ENCODE measurements around the gene MYOZ1.
"Not testable (repeated sequence)": the region's sequence is repeated elsewhere in the genome, so short reads cannot be mapped to it uniquely, and the experiment has no call there.

The MYOZ1 gene

GRCh38 chr10:73647875-73648651, 6.8 kb upstream of the MYOZ1 start:
- no peak for DNase-seq (ENCODE audit: low read depth in 2 of 2)

DNA sequence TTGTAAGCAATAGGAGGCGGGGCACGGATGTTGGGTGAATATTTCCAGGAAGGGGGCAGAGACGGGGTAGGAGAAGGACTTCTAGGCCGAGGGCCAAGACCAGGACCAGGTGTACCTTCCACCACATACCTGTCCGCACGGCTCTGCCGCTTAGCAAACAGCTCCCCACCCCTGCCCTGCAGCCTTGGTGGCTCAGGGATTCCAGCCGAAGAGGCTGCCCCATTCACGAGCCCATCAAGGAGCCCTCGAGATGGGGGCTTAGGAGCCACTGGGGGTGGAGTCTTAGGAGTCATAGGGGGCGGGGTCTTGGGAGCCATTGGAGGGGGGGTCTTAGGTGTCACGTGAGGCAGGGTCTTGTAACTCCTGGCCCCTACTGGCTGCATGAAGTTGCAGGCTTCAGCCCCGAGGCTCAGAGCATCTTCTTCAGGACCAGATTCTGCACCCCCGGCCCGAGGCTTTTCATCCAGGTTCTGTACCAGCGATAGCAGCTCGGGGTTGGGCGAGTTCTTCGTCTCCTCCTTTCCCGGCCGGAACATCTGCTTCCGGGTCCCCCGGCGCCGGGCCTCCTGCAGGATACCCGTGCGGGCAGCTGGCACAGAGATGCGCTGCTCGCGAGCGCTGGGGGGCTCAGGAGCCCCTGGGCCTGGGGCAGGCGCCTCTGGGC, 6.1 kb upstream of the MYOZ1 start:
- DNase-seq (ENCODE audit: low read depth in 2 of 2), result peak in 1 of 2 donors; percentile 16

- no peak for DNase-seq (ENCODE audit: low read depth in 2 of 2)
These were observed 5.3 kb upstream of the MYOZ1 start for GRCh38 chr10:73646598-73647041.

DNA sequence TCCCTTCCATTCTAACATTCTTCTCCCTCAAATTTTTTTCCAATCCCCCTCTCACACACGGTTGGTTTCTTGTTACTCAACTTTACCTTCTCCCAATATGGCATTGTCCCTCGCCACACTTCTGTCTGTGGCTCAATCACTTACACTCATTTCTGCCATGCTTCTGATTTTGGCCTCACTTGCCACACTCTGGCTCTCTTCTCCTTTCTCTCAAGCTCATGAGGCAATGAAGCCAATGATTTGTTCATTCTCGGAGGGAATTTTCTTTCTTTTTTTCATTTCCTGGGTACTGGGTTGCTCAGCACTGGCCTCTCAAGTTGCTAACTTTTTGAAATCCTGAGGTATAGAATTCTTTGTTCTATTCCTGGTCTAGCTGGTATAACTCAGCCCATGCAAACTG, 4.0 kb upstream of the MYOZ1 start:
- no peak for DNase-seq (ENCODE audit: low read depth in 2 of 2)

DNA sequence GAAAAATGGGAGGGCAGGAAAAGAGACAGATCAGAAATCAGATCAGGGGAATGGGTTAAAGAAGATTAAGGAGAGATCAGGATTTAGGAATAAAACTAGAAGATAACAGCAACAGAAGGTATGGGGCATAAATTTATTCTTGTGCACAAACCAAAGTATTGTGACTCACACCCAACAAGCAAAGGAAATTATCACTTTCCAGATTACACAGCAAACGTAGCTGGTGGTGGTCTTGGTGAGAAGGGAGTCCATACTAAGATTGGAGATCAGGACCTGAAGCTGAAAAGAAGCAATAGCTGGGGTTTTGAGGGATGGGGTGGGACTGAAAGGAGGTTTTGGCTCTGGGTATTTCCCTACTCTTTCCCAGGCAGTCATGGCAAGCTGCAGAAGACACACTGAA, 3.5 kb upstream of the MYOZ1 start:
- no peak for DNase-seq (ENCODE audit: low read depth in 2 of 2)

- peak in 1 of 2 donors; percentile 30 for DNase-seq (ENCODE audit: low read depth in 2 of 2)
These were observed 2.9 kb upstream of the MYOZ1 start for GRCh38 chr10:73644015-73644743.

DNA sequence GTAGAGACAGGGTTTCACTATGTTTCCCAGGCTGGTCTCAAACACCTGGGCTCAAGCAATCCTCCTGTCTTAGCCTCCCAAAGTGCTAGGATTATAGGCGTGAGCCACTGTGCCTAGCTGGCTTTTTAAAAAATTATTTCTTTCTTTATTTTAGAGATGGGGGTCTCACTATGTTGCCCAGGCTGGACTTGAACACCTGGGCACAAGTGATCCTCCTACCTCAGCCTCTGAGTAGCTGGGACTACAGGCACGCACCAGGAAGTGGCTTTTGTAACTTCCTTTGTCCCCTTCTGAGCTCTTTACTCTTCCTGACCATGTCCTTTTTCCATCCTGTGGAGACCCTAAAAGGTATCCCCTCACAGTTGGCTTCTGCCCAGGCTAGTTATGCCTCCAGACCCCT, 2.1 kb upstream of the MYOZ1 start:
- DNase-seq (ENCODE audit: low read depth in 2 of 2), result no peak

DNA sequence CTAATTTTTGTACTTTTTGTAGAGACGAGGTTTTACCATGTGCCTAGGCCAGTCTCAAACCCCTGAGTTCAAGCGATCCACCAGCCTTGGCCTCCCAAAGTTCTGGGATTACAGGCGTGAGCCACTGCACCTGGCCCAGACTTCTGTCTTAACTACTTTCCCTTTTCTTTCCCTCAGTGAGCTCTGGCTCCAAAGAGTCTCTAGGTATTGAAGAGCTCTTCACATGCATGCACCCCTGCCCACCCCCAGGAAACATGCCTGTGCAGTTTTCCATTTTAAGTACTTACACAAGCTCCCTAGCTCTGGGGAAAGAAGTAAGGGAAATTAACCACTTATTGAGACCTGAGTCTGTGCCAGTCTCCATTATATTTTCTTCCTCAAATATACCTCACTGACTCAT, 2.0 kb downstream of the MYOZ1 start:
- DNase-seq (ENCODE audit: low read depth in 2 of 2), result no peak

DNA sequence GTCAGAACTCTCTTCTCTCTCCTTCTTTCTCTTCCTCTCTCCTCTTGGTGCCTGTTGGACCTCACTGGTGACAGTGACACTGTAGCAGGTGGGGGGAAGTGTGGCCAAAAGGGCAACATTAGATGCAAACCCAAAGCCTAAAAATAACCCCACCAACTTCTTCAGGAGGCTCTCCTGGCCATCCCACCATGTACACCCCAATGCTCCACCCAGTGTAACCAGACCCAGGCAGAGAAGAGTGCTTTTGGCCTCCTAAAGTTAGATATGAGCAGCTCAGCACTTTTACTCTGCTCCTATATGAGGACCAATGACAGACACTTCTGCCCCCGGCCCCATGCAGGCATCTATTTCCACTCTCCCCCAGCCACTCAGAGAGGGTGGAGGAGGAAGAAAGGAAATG, 5.5 kb downstream of the MYOZ1 start:
- no peak for DNase-seq (ENCODE audit: low read depth in 2 of 2)

- no peak for DNase-seq (ENCODE audit: low read depth in 2 of 2)
These were observed 6.9 kb downstream of the MYOZ1 start for GRCh38 chr10:73634421-73634820.

- no peak for DNase-seq (ENCODE audit: low read depth in 2 of 2)
These were observed 12.1 kb downstream of the MYOZ1 start for GRCh38 chr10:73629165-73629564.

- no peak for DNase-seq (ENCODE audit: low read depth in 2 of 2)
These were observed 12.9 kb downstream of the MYOZ1 start for GRCh38 chr10:73628405-73628804.

- no peak for DNase-seq (ENCODE audit: low read depth in 2 of 2)
These were observed 14.0 kb downstream of the MYOZ1 start for GRCh38 chr10:73627300-73627699.

GRCh38 chr10:73625884-73626752, 15.2 kb downstream of the MYOZ1 start:
- DNase-seq (ENCODE audit: low read depth in 2 of 2), result peak; percentile 88 to 91

DNA sequence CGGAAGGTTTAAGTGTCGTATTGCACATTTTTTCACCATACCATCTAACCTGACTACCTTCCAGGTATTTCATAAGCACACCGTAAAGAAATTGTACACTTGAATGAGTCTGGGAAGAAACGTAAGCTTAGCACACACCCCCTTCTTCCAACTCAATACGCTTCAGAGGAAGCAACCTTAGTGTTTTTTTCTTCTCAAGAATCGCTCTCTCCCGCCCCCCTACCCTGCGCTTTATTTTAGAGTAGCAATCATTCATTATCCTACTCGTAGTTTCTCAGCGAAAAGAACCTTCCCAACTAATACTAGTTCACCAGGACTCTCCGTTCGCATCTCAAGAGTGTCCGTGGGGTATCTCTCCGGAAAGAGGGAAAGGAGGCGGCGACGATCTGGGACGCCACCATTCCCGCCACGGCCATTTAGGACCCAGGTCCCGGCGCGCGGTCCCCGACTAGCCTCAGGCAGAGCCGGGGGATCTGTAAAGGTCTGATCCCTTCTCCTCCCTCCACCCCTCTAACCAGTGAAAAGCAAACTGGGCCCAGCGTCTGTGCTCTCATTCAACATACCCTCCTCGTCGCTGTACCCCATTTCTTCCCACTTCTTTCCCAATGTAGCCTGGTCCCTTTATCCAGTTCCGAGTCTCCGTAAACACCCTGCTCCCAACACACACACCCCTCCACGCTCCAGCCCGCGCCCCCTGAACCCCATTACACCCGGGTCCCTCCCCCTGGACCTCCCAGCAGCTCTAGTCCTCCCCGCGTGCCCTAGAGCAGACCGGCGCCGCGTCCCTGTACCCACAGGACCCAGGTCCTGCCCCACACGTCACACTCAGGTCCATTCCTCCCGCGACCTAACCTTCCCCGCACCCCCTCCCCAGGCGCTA, 16.0 kb downstream of the MYOZ1 start:
- no peak for DNase-seq (ENCODE audit: low read depth in 2 of 2)

DNA sequence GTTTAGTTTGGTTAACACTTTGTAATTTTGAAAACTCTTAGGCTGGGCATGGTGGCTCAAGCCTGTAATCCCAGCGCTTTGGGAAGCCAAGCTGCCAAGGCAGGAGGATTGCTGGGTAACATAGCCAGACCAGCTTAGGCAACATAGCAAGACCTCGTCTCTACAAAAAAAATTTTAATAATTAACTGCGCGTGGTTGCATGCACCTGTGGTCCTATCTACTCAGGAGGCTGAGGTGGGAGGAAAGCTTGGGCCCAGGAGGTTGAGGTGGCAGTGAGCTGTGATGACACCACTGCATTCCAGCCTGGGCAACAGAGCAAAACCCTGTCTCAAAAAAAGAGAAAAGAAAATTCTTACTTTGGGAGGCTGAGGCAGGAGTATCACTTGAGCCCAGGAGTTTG, 18.2 kb downstream of the MYOZ1 start:
- no peak for DNase-seq (ENCODE audit: low read depth in 2 of 2)

GRCh38 chr10:73620974-73621373, 20.3 kb downstream of the MYOZ1 start:
- DNase-seq (ENCODE audit: low read depth in 2 of 2), result not testable (repeated sequence)

GRCh38 chr10:73617143-73617542, 24.1 kb downstream of the MYOZ1 start:
- DNase-seq (ENCODE audit: low read depth in 2 of 2), result not testable (repeated sequence)

- no peak for DNase-seq (ENCODE audit: low read depth in 2 of 2)
These were observed 26.6 kb downstream of the MYOZ1 start for GRCh38 chr10:73614720-73615119.

- no peak for DNase-seq (ENCODE audit: low read depth in 2 of 2)
These were observed 32.2 kb downstream of the MYOZ1 start for GRCh38 chr10:73609116-73609515.

DNA sequence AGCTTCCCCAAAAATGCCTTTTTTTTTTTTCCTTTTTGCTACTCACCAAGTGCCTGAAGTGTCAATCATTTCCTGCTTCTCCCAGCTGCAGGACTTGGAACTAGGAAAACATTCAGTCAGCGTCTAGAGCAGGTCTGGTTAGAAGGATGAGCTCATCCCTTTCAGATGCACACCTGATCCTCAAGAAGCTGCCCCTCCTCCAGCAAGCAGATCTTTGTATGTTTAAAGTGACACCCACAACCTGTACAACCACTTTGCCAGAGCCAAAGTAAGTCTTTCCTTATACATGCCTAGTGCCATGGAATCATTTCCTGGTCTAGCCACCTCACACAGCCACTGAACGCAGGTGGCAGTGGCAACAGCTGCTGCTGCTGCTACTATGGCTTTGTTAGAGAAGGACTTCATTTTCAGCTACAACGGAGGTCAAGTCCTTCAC, 39.8 kb downstream of the MYOZ1 start:
- DNase-seq (ENCODE audit: low read depth in 2 of 2), result no peak

All from stimulated activated CD4-positive, alpha-beta T cell treated with anti-CD3 and anti-CD28 coated beads, Interleukin-15, amount 100 ng/mL, for 48 hours (primary cell).